ENCODE data around the gene AURKB. TPM values are rescaled to one million over a fixed set of nuclear protein-coding genes. Genes with fewer than 3 reads are reported as not detected.
A peak's percentile ranks its signal among the peaks of the same experiment; 100 is the strongest.

The AURKB gene
- total and polyA plus RNA-seq, 2 of the 13 experiments (the other 11 are each of a cell fraction or from before 2014, with no cell fraction given): 29.5 to 75.3 TPM

DNA sequence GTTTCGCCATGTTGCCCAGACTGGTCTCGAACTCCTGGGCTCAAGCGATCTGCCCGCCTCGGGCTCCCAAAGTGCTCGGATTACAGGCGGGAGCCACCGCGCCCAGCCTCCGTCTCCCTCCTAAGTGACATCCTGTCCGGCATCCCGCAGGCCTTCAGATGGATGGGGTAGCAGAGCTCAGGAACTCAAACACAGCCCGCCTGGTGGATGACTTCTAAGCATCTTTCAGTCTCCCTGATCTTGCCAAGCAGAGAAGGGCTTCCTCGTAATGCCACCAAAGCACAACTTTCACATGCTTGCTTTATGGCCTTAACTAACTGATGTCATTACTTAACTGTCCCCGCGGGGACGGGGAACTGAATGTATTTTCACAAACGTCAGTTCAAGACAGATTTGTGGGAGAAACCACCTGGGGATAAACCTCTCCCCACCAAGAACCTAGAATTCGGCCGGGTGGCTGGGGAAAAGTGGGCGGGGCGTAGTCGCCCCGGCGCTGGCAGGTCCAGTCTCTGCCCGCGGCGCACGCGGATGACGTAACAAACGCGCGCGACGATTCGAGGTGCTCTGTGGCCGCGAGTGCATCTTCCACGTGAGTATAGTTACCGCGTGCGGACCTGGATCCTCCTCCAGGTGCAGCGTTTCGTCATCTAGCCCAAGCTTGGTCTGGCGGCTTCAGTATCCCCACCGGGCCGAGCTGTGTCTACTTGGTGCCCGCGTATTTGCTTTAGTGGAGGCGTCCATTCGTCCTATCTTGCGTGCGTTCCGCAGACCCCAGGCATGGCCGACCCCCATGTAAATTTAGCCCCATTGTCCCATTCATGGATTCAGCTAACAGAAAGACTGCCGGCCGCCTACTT, 38.6 kb upstream of the AURKB start, which contains the start of gene PFAS (continued):
- TF ChIP-seq NONO (IDR thresholded peaks at IDR 0.05) (no peak), NONO (CRISPR knock-in tag; conservative IDR thresholded peaks at IDR 0.05) (peak; percentile 84), TAF15 (IDR thresholded peaks at IDR 0.05; ENCODE audit: low read depth, low read length, poor library complexity, severe bottlenecking) (no peak), KDM4B (CRISPR knock-in tag; IDR thresholded peaks at IDR 0.05) (no peak), SP5 (CRISPR knock-in tag; IDR thresholded peaks at IDR 0.05; ENCODE audit: borderline replicate concordance, low read depth) (peak; percentile 33; the same call in 1 of the 2 replicates), ZNF337 (CRISPR knock-in tag; IDR thresholded peaks at IDR 0.05; ENCODE audit: borderline replicate concordance, low read depth) (peak; percentile 38; the same call in 1 of the 2 replicates), ZNF777 (CRISPR knock-in tag; IDR thresholded peaks at IDR 0.05) (peak; percentile 24; the same call in 1 of the 2 replicates), PHF21A (CRISPR knock-in tag; IDR thresholded peaks at IDR 0.05) (peak; percentile 40; the same call in 1 of the 2 replicates), PHF20 (CRISPR knock-in tag; IDR thresholded peaks at IDR 0.05) (peak; percentile 95), ZNF205 (CRISPR knock-in tag; IDR thresholded peaks at IDR 0.05) (no peak), SP2 (CRISPR knock-in tag; IDR thresholded peaks at IDR 0.05) (0 out of 2 replicates have a peak, but pooled peaks have one; percentile 36), ZNF230 (CRISPR knock-in tag; IDR thresholded peaks at IDR 0.05) (no peak; the same call in 1 of the 2 replicates), TARDBP (CRISPR knock-in tag; IDR thresholded peaks at IDR 0.05) (peak; percentile 58), ISL2 (CRISPR knock-in tag; IDR thresholded peaks at IDR 0.05) (peak; percentile 34; the same call in 1 of the 2 replicates), ZNF30 (CRISPR knock-in tag; IDR thresholded peaks at IDR 0.05) (no peak), JARID2 (CRISPR knock-in tag; IDR thresholded peaks at IDR 0.05; ENCODE audit: insufficient replicate concordance) (no peak), YEATS4 (CRISPR knock-in tag; IDR thresholded peaks at IDR 0.05; ENCODE audit: borderline replicate concordance) (peak; percentile 95), MIXL1 (CRISPR knock-in tag; IDR thresholded peaks at IDR 0.05) (no peak), ZFY (CRISPR knock-in tag; IDR thresholded peaks at IDR 0.05) (peak; percentile 59; the same call in 1 of the 2 replicates), FOXA1 (IDR thresholded peaks at IDR 0.05) (no peak), FOXA1 (CRISPR knock-in tag; IDR thresholded peaks at IDR 0.05) (no peak; the same call in 1 of the 2 replicates), SIX1 (CRISPR knock-in tag; IDR thresholded peaks at IDR 0.05; ENCODE audit: borderline replicate concordance) (peak; percentile 45; the same call in 1 of the 2 replicates), ETV5 (CRISPR knock-in tag; IDR thresholded peaks at IDR 0.05; ENCODE audit: borderline replicate concordance) (no peak), SUZ12 (IDR thresholded peaks at IDR 0.05; ENCODE audit: low read depth, low read length) (no peak), ZUFSP (CRISPR knock-in tag; IDR thresholded peaks at IDR 0.05; ENCODE audit: borderline replicate concordance) (no peak), CC2D1A (CRISPR knock-in tag; IDR thresholded peaks at IDR 0.05) (no peak), ETV6 (CRISPR knock-in tag; conservative IDR thresholded peaks at IDR 0.05) (no peak; the same call in 1 of the 2 replicates), KLF13 (CRISPR knock-in tag; IDR thresholded peaks at IDR 0.05) (no peak), ZNF704 (CRISPR knock-in tag; IDR thresholded peaks at IDR 0.05; ENCODE audit: borderline replicate concordance) (no peak), KMT2A (CRISPR knock-in tag; IDR thresholded peaks at IDR 0.05) (peak; percentile 79)

Data from HepG2 (cell line).